Loucy (cell line): Measurements from ENCODE around the gene RFT1.

Source experiments
- H2AFZ ChIP-seq: fragments of 200-600 bp; sonication (generic); 2 replicates; pipeline ENCODE4 v1.6.0; 2016; ENCODE audit warnings: antibody characterized with exemption, mild to moderate bottlenecking, low read length, moderate library complexity
- H3F3A ChIP-seq: fragments of 200-600 bp; 2 replicates; pipeline ENCODE4 v1.6.0; 2016; ENCODE audit warnings: antibody characterized with exemption, low read depth, mild to moderate bottlenecking
- H3K27me3 ChIP-seq: fragments of 200-600 bp; sonication (generic); 2 replicates; pipeline ENCODE4 v1.6.1; 2014; ENCODE audit warnings: low read length, mild to moderate bottlenecking; ENCODE audit not compliant: insufficient read depth, poor library complexity, severe bottlenecking
- H3K36me3 ChIP-seq: fragments of 200-600 bp; sonication (generic); 2 replicates; pipeline ENCODE4 v1.6.1; 2016; ENCODE audit warnings: low read length; ENCODE audit not compliant: insufficient read depth
- H3K4me1 ChIP-seq: fragments of 200-600 bp; sonication (generic); 2 replicates; pipeline ENCODE4 v1.5.1; 2014; ENCODE audit warnings: low read length, mild to moderate bottlenecking; ENCODE audit not compliant: insufficient read depth, poor library complexity, severe bottlenecking
- H3K4me2 ChIP-seq: fragments of 200-600 bp; sonication (generic); 2 replicates; pipeline ENCODE4 v1.6.0; 2014; ENCODE audit warnings: antibody characterized with exemption, low read length, low read depth, mild to moderate bottlenecking; ENCODE audit not compliant: poor library complexity, severe bottlenecking
- H3K4me3 ChIP-seq: fragments of 200-600 bp; sonication (generic); 2 replicates; pipeline ENCODE4 v1.5.1; 2014; ENCODE audit warnings: low read length, mild to moderate bottlenecking, mixed read lengths; ENCODE audit not compliant: poor library complexity, severe bottlenecking
- H3K79me2 ChIP-seq: fragments of 200-600 bp; sonication (generic); 2 replicates; pipeline ENCODE4 v1.6.1; 2014; ENCODE audit warnings: low read length; ENCODE audit not compliant: insufficient read depth
- H3K9ac ChIP-seq: fragments of 200-600 bp; sonication (generic); 2 replicates; pipeline ENCODE4 v1.6.0; 2014; ENCODE audit warnings: mild to moderate bottlenecking, low read depth, low read length, moderate library complexity; ENCODE audit not compliant: poor library complexity, severe bottlenecking
- H3K9me2 ChIP-seq: fragments of 200-600 bp; sonication (generic); replicated peaks from 2 replicates; pipeline ENCODE4 v1.6.1; 2016; ENCODE audit warnings: low read depth, low read length, mixed read lengths
- H3K9me3 ChIP-seq: fragments of 200-600 bp; sonication (generic); 2 replicates; pipeline ENCODE4 v1.6.1; 2014; ENCODE audit warnings: mild to moderate bottlenecking, antibody characterized with exemption, low read length, low read depth; ENCODE audit not compliant: insufficient read depth
- H4K20me1 ChIP-seq: fragments of 200-600 bp; sonication (generic); 2 replicates; pipeline ENCODE4 v1.6.0; 2014; ENCODE audit warnings: antibody characterized with exemption, low read length, mild to moderate bottlenecking; ENCODE audit not compliant: insufficient read depth, poor library complexity, severe bottlenecking
- CTCF ChIP-seq: fragments of 200-600 bp; sonication (generic); conservative IDR thresholded peaks from 2 replicates; pipeline ENCODE4 v1.5.1; 2014; ENCODE audit warnings: mild to moderate bottlenecking, antibody characterized with exemption, low read length
- EZH2phosphoT487 ChIP-seq: fragments of 200-600 bp; IDR thresholded peaks from 2 replicates; pipeline ENCODE4 v1.6.1; 2018; ENCODE audit warnings: antibody characterized with exemption, mild to moderate bottlenecking, moderate library complexity, borderline replicate concordance

Gene RFT1

GRCh38 chr3:53134631-53135232, 4.5 kb upstream of the RFT1 start:
- no peaks in the 10 kb centered on the region for H3F3A ChIP-seq
- no peak overlapping the region for H3K9ac ChIP-seq

GRCh38 chr3:53132347-53132746, 2.1 kb upstream of the RFT1 start:
- Histone ChIP-seq H2AFZ (no peak overlapping the region), H3K9ac (no peak overlapping the region), H3K4me1 (peaks cover 21% of the 10 kb centered on the region), H3K27me3 (no peaks in the 10 kb centered on the region), H4K20me1 (no peaks in the 10 kb centered on the region), H3K9me2 (no peaks in the 10 kb centered on the region), H3K4me2 (no peak overlapping the region), H3K9me3 (no peaks in the 10 kb centered on the region), H3K36me3 (no peaks in the 10 kb centered on the region), H3K79me2 (peaks cover 25% of the 10 kb centered on the region), H3K4me3 (no peak overlapping the region), H3F3A (no peaks in the 10 kb centered on the region)
- TF ChIP-seq CTCF: no peak
- TF ChIP-seq EZH2phosphoT487: no peak

More at GRCh38 chr3:53134631-53135232, 4.5 kb upstream of the RFT1 start:
- Histone ChIP-seq H3K9me3 (no peaks in the 10 kb centered on the region), H4K20me1 (no peaks in the 10 kb centered on the region), H3K79me2 (peaks cover 8% of the 10 kb centered on the region), H3K9me2 (no peaks in the 10 kb centered on the region), H3K4me1 (peaks cover 7% of the 10 kb centered on the region), H3K4me2 (no peak overlapping the region), H3K4me3 (no peak overlapping the region), H2AFZ (no peak overlapping the region), H3K36me3 (no peaks in the 10 kb centered on the region), H3K27me3 (no peaks in the 10 kb centered on the region)
- TF ChIP-seq EZH2phosphoT487 (no peak), CTCF (peak; percentile 80)

- Histone ChIP-seq H3F3A (no peaks in the 10 kb centered on the region), H3K4me1 (peaks cover 21% of the 10 kb centered on the region), H3K4me2 (peak overlapping the region; percentile 89), H2AFZ (peak overlapping the region; percentile 93), H3K27me3 (no peaks in the 10 kb centered on the region), H3K4me3 (peak overlapping the region; percentile 93), H3K36me3 (no peaks in the 10 kb centered on the region), H4K20me1 (no peaks in the 10 kb centered on the region), H3K9me2 (no peaks in the 10 kb centered on the region), H3K9me3 (no peaks in the 10 kb centered on the region), H3K9ac (peak overlapping the region; percentile 98), H3K79me2 (peaks cover 25% of the 10 kb centered on the region)
- TF ChIP-seq EZH2phosphoT487: no peak
- TF ChIP-seq CTCF: no peak
Observed at GRCh38 chr3:53131096-53131495, 861 bp upstream of the RFT1 start.
